HG03280 (cell line): ENCODE data around the gene MAN2A1.
"Not testable (repeated sequence)": the region's sequence is repeated elsewhere in the genome, so short reads cannot be mapped to it uniquely, and the experiment has no call there.

Experiments
- ATAC-seq: cut with Tn5 transposase; IDR thresholded peaks from one replicate; pipeline ENCODE4 v1.9.1; 2021; ENCODE audit warnings: mild to moderate bottlenecking, moderate library complexity; ENCODE audit not compliant: unreplicated experiment

Gene MAN2A1

DNA sequence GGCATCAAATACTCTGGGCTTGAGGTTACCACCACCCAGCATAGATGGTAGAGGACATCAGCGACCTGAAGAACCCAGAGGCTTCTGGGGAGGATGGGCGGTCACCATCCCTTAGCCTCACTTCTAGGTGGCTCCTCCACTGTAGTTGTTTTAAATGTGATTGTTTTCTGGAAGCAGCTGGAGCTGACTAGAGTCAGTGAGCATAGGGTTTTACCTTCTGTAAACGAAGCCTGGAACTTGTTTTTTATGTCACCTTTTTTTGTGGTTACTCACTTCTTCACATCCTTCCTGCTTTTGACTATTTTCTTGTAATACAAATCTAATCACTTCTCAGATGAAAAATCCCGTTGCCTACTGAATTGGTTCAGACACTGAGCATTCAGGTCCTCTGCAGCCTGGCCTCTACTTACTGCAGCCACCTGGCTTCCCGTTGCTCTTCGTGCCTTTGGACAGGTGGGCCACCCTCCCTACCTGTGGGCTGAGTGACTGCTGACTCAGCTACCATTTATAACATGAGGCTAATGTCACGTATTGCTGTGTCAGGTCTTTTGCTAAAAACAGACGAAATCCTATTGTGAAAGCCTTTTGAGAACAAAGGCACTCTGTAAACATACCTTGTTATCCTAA lies 167.8 kb downstream of the MAN2A1 start:
- no peak for ATAC-seq

DNA sequence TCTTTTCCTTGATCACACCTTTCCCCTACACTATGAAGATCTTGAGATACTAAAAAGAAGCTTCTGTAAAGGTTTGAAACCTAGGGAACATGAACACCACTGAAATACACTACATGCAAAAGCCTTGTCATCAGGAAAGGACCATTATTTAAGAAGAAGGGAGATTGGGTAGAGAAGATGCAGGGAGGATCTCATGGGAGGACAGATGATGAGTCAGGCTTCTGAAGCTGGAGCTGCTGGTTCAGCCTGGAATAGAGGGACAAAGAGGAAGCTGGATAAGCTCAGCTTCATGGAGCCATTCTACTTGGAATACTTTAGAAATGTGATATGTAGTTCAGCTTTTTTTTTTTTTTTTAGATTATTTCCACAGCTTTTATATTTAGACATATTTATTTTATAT lies 169.8 kb downstream of the MAN2A1 start:
- ATAC-seq: no peak

DNA sequence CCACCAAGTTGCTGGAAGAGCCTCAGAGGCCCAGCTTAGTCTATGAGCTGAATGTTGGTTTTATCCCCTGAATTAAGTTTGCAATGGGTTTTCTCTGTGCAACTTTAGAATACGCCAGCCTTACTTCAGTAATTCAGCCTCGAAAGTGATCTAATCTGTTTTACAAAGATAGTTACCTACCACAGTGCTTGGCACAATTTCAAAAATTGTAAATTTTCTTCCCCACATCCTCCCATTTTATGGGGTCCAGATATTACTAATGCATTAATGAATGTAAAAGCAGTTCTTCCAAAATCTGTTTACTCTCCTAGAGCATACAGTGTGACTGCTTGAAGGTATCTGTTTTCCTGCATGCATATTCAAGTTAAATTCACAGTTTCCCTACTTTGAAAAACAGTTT lies 172.6 kb downstream of the MAN2A1 start:
- ATAC-seq: no peak

DNA sequence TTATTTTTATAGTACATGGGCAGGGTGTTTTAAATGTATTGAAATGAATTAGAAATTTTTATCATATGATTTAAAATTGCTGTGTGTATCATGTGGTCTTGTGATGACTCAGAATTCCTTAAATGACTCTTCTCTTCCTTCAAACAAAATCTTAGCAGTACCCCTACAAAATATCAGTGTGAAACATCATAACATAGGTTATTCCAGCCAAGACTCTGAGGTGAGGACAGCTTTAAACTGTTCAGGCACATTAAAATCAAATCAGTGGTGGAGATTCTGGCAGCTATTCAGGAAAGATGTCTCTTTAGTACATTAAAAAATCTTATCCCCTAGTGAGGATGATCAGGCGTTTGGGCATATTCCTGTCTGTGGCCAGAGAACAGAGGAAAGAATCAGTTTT lies 174.0 kb downstream of the MAN2A1 start:
- no peak for ATAC-seq

DNA sequence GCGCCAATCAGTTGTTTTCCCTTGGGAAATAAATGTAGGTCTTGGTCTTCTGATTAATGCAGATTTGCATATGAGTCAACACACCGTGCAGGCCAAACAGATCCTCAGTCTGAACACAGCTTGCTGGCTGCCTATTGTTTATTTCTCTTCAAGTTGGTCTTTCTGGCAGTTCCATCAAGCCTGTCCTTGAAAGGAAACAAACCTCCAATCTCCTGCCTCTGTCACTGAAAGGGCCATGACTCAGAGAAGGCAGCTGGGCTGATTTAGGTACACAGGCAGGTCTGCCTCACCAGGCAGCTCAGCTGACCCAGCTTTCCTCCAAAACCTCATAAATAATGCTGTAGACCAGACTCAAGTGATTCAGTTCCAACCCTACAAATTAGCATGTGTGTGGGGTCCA lies 175.9 kb downstream of the MAN2A1 start:
- ATAC-seq: no peak

DNA sequence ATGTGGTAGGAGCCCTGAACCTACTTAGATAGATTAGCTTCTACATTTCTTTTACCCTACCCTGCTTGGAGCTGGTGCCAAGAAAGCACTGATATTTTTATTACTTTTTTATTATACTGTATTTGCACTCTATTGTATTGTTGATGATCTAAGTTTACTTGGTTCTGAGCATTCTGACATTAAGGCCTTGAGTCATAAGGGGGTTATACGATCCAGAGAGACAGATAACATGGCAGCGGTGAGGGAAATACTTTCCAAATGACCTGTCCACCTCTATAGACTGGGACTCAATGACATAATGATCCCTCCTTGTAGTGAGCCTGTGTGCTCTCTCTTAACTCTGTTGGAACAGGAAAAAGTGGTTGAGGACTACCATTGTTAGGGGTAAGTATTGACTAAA lies 176.3 kb downstream of the MAN2A1 start:
- ATAC-seq: no peak

DNA sequence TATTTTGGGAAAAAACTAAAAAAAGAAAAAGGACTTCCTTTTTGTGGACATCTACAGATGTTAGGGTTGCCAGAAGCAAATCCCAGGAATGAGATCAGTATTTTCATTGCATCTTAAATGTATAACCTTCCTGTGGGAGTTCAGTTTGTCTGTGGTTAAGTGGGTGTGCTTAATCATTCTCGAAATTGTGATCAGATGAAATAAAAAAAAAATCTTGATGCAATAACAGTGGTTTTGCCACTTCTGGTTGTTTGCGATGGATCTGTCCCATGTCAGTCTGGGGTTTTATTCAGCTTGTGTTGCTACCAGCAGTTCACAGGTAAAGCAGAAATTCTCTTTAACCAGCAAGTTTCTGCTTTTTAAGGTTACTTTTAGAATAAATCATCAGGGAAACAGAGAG lies 179.0 kb downstream of the MAN2A1 start:
- no peak for ATAC-seq

DNA sequence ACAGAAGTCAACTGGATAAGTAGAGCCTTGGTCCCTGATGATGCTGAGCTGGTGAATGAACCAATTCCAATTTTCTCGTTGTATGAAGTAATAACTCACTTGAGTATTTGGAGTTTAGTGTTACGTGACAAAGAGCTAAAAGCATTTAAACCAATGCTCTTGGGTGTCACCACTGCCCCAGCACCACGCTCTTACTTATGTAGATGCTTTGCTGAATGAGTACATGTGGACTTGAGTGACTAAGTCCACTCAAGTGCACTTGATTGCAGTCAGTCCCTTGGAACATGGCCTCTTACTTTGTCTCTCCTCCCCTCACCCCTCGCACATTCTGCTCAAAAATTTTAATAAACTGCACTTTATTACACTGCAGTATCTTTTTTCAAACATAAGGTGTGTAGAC lies 184.0 kb downstream of the MAN2A1 start:
- no peak for ATAC-seq

DNA sequence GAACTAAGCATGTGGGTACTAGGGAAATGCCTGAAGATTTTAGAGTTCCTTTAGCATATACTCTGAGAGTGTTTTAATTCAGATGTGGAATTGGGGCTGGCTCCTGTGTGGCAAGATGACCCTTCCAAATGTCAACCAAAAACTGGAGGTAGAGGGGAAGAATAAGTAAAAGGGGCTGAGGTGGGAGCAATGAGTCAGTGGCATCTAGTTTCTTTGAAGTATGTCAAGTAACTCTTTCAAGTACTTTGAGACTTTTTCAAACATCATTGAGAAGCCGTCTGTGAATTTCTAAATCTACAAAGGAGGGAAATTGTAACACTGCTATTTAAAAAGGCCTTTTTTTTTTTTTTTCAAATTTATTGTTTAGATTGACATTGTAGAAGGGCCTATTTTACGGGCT lies 184.4 kb downstream of the MAN2A1 start:
- ATAC-seq: no peak

DNA sequence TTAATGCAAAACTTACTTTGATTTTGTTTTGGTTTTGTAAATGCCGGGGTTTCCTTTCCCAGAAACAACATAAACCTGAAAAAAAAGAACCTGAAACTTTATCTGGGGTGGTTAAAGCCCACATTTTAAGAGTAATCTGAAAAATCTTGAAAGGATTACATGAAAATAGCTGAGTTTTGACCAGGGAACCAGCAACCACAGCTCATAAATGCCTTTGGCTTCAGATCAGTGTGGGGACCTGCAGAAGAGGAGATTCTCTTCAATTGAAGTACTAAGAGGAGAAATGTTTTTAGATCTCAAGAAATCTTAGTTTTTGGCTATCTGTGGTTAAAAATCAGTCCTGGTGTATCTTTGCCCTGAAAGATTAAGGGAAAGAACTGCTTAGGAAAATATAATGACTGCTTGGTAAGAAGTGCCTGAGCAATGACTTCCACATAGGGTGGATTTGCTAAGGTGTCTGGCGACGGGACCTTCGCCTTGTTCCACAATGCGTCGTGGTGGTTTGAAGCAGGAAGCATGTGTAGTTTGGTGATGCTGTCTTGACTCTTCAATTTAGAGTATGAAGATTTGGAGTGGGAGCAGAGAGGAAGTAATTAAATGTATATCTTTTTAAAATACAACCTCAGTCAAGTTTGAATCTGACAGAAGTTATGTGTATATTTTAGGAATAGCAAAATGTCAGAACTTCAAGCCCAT lies 186.5 kb downstream of the MAN2A1 start:
- no peak for ATAC-seq

DNA sequence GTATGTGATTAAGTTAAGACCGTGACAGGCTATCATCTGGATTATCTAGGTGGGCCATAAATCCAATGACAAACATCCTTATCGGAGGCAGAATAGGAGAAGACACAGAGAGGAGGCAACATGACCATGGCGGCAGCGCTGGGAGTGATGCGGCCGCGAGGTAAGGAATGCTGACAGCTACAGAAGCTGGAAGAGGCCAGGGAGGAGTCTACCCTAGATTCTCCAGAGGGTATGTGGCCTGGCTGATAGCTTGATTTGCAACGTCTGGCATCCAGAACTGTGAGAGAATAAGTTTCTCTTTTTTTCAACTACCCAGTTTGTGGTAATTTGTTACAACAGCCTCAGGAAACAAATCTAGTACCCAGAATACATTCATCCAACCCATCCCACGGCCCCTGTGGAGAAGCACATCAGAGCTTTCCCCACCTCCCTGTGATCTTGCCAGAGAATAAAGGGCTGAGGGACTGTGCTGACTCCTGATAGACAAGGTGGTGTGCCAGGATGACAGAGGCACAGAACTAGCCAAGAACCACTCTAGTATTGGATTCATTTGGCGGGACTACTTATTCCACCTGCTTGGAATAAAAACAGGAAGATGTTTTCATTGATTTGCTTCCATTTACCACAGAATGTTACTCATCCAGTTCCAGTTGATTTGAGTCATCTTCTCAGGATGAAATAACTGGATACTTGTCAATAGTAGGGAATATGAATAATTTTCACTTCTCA lies 187.4 kb downstream of the MAN2A1 start:
- ATAC-seq: no peak

DNA sequence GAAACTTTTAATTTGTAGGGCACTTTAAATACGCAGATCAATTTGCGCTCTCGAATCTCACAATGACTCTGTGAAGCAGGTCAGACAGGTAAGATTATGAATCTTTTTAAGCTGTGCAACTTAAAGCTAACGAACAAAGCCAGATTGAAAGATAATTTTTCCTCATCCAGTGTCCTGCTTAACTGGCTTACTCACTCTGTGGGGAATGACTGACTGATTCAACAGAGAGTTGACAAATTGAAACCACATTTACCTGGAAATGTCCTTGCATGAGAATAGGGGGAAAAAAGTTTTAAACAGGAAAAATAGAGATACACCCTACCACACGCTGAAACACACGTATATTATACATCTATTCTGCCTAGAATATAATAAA lies 187.9 kb downstream of the MAN2A1 start:
- ATAC-seq: no peak

DNA sequence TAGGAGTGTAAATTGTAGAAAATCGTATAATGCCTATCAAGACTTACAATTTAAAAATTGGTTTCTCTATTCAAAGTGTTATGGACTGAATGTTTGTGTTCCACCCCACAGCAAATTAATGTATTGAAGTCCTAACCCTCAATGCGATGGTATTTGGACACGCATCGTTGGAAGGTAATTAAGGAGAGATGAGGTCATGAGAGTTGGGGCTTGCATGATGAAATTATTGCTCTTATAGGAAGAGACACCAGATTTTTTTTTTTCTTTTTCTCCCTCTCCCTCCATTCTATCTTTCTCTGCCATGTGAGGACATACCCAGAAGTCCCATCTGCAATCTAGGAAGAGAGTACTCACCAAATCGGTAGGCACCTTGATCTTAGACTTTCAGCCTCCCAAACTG lies 189.2 kb downstream of the MAN2A1 start:
- no peak for ATAC-seq

DNA sequence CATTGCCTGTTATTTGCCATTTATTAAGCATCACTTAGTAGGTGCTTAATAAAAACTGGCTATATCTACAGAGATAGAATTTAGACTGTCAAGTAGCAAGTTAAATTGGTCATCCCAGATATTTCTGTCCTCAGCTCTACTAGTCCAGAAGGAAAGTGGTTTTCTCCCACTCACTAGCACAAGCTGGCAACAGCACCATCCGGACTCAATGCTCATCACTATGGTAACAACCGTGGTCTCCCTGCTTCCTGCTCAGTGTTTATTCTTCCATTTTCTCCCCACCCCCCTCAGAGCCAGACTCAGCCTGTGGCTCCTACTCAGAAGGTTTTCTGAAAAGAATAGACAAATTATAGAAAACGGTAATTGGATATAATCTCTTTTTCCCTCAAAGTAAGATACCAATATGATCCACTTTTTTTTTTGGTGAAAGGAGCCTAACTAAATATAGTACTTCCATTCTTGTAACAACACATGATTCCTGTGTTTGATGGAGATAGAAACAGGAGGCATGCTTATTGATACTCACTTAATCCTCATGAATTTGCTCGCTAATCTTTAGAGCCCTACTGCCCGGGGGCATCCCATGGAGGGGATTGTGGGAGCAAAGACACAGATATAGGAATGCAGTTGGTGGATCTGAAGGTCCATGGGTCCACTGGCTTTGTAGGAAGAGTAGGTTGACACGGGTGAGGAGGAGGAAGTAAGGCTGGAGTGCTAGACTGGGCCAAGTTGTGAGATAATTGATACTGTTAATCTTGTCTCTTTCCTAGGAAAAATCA lies 191.4 kb downstream of the MAN2A1 start:
- no peak for ATAC-seq

DNA sequence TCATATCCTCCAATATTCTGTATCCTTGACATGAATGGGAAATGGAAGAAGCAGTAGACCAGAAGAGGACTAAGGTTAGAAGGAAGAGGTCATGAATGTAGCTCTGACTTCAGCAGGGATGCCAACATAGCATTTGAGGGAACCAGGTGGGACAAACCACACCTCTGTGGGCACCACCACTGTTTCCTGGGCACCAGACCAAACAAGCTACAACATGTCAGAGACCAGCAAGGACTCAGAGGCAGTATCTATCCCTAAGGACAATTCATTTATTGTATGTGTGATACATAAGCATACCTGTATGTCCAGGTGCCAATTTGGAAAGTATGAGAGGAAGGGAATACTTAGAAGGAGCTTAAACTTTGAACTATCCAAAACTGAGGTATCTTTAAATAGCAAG lies 192.8 kb downstream of the MAN2A1 start:
- no peak for ATAC-seq

DNA sequence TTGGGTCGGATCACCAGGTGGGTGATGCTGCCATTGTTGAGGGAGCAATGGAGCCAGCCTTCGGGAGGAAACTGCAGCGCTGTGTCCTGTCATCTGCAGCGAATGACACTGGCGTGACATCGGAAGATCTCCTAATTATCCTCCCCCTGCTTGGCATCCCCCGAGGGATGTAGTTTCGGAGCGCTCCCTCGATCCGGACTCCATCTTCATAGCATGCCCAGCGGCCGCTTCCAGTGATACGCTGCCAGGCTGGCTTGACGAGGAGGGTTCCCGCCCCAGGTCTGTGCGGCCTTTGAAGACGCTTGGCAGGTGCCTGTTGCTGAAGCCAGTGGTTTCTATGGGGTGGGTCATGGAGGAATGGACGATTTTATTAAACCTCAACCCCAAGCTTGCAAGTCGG lies 194.9 kb downstream of the MAN2A1 start:
- no peak for ATAC-seq

DNA sequence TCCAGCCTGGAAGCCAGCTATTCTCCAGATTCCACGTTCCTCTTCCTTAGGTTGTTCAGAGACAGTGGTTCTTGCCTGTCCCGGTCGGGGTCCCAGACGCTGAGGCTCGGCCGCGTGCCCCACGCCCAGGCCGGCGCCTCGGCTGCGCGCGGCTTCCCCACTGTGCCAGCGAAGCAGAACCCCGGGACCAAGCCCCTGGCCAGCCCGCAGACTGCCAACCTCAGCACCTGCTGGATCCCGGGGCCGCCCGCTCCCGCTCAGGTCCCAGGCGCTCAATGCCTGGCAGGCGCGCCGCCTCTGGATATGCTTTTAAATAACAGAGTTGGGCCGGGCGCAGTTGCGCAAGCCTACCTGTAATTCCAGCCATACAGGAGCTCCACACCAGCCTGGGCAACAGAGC lies 195.5 kb downstream of the MAN2A1 start:
- no peak for ATAC-seq

DNA sequence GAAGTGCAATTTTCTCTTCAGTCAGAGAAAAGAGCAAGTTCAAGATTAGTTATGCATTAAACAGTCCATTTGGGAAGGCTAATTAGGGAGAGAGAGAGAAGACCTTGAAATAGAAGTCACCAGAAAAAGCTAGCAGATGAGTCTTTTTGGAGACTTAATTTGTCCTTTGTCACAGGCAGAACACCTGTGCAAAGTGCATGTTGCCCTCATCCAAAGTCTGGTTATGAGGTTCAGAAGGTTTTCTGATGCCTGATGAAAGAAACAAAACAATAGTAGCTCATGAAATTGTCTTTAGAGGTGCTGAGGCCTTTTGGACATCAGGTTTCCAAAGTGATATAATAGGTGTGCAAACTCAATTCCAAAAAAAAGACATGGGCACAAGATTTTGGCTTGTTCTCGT lies 199.3 kb downstream of the MAN2A1 start:
- no peak for ATAC-seq

DNA sequence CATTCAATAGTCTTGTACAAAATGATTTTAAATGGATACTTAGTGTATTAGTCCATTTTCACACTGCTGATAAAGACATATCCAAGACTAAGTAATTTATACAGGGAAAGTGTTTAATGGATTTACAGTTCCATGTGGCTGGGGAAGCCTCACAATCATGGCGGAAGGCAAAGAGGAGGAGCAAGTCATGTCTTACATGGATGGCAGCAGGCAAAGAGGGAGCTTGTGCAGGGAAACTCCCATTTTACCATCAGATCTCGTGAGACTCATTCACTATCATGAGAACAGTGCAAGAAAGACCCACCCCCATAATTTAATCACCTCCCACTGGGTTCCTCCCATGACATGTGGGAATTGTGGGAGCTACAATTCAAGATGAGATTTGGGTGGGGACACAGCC lies 203.5 kb downstream of the MAN2A1 start:
- not testable (repeated sequence) for ATAC-seq

DNA sequence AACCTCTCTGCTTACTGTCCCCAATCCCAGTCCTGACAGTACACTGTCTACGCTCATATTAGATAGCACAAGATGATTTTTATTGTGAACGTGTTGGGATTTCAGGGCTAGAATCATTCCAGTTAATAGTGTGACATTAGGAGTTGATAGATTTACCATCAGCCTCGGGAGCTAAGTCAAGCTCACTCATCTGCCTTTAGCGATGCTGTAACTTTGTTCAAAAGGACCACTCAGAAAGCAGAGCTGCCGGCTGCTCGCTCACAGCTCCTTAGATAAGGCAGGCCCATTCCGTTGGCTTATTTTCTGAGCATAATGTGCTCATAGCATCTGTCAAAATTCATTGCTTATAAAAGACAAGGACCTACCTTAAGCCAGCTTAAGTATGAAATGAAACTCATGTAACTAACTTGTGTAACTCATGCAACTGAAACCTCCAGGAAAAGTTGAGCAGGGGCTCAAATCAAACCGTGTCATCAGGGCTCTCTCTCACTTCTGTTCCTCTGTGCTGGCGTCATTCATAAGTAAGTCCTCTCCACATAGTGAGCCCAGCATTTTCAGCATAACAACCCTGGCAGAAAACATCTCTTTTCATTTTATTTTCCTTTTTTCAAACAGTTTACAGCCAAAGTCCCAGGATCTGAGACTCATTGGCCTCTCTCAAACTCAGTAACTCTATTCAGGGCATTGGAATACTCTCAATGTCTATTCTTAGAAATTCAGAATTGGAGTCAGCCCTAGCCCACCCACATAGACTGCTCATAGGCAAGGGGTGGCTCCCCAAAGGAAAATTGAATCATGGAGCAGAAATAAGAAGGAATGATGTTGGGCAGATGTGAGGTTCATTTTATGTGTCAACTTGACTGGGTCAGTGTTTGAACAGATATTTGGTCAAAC lies 208.8 kb downstream of the MAN2A1 start:
- no peak for ATAC-seq

DNA sequence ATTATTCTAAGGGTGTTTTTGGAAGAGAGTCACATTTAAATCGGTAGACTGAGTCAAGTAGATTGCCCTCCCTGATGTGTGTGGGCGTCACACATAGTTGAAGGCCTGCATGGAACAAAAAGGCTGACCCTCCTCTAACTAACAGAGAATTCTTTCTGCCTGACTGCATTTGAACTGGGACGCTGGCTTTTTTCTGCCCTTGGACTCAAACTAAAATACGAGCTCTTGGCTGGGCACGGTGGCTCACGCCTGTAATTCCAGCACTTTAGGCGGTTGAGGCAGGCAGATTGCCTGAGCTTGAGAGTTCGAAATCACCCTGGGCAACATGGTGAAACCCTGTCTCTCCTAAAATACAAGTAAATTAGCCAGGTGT lies 209.4 kb downstream of the MAN2A1 start:
- no peak for ATAC-seq
